ENCODE data around the gene ZCCHC7. TPM values are rescaled to one million over a fixed set of nuclear protein-coding genes. Genes with fewer than 3 reads are reported as not detected.

Gene ZCCHC7
- total and polyA plus RNA-seq, 10 of the 15 experiments (the other 5 are each of a cell fraction or from before 2014, with no cell fraction given) = 42.9 to 178 (median 53.3) TPM

DNA sequence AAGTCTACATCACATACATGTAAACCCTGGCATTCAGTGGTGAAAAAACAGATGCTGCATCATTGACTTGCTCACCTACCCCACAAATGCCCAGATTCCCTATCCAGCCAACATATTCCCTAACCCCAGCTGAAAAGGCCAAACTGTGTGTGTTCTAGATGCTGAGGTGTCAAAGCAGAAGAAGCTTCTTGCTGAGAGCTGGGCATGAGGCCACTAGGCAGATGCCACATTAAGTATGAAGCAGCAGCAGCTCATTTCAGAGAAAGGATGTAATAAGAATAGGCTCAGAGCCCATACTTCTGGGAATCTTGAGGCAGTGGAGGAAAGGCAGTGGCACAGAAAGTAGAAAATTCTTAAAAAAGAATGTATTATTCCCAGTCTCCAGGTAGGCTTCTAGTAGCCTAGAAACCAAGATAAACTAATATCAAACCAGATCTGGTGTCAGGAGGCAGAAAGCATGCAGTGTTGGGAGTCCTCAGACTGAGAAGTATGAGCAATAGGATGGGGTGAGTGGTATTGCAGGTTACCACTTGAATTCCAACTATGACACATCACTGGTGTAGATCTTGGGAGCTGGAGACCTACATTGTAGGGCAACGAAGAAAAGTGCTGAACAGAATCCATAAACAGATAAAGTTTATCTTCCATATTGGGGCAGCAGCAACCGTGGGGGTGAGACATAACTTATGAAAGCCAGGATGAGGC, 230.3 kb downstream of the ZCCHC7 start (continued):
- TF ChIP-seq, protein P1, sequence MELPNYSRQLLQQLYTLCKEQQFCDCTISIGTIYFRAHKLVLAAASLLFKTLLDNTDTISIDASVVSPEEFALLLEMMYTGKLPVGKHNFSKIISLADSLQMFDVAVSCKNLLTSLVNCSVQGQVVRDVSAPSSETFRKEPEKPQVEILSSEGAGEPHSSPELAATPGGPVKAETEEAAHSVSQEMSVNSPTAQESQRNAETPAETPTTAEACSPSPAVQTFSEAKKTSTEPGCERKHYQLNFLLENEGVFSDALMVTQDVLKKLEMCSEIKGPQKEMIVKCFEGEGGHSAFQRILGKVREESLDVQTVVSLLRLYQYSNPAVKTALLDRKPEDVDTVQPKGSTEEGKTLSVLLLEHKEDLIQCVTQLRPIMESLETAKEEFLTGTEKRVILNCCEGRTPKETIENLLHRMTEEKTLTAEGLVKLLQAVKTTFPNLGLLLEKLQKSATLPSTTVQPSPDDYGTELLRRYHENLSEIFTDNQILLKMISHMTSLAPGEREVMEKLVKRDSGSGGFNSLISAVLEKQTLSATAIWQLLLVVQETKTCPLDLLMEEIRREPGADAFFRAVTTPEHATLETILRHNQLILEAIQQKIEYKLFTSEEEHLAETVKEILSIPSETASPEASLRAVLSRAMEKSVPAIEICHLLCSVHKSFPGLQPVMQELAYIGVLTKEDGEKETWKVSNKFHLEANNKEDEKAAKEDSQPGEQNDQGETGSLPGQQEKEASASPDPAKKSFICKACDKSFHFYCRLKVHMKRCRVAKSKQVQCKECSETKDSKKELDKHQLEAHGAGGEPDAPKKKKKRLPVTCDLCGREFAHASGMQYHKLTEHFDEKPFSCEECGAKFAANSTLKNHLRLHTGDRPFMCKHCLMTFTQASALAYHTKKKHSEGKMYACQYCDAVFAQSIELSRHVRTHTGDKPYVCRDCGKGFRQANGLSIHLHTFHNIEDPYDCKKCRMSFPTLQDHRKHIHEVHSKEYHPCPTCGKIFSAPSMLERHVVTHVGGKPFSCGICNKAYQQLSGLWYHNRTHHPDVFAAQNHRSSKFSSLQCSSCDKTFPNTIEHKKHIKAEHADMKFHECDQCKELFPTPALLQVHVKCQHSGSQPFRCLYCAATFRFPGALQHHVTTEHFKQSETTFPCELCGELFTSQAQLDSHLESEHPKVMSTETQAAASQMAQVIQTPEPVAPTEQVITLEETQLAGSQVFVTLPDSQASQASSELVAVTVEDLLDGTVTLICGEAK (IDR thresholded peaks at IDR 0.05; ENCODE audit: borderline replicate concordance) = no peak
- TF ChIP-seq, protein P2, sequence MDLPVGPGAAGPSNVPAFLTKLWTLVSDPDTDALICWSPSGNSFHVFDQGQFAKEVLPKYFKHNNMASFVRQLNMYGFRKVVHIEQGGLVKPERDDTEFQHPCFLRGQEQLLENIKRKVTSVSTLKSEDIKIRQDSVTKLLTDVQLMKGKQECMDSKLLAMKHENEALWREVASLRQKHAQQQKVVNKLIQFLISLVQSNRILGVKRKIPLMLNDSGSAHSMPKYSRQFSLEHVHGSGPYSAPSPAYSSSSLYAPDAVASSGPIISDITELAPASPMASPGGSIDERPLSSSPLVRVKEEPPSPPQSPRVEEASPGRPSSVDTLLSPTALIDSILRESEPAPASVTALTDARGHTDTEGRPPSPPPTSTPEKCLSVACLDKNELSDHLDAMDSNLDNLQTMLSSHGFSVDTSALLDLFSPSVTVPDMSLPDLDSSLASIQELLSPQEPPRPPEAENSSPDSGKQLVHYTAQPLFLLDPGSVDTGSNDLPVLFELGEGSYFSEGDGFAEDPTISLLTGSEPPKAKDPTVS (IDR thresholded peaks at IDR 0.05; ENCODE audit: low read depth, low read length) = no peak
- no peak for TF ChIP-seq KDM1A (IDR thresholded peaks at IDR 0.05; ENCODE audit: borderline replicate concordance)
- no peak for TF ChIP-seq CEBPB (IDR thresholded peaks at IDR 0.05; ENCODE audit: borderline replicate concordance in 1 of 2, low read depth in 2 of 2, low read length in 2 of 2)
- no peak for TF ChIP-seq CHD1 (IDR thresholded peaks at IDR 0.05; ENCODE audit: low read depth, low read length)
- no peak for TF ChIP-seq BCL11A (IDR thresholded peaks at IDR 0.05; ENCODE audit: low read depth, low read length)
- TF ChIP-seq SREBF1 (IDR thresholded peaks at IDR 0.05; ENCODE audit: low read length) = no peak
- TF ChIP-seq, protein P3, sequence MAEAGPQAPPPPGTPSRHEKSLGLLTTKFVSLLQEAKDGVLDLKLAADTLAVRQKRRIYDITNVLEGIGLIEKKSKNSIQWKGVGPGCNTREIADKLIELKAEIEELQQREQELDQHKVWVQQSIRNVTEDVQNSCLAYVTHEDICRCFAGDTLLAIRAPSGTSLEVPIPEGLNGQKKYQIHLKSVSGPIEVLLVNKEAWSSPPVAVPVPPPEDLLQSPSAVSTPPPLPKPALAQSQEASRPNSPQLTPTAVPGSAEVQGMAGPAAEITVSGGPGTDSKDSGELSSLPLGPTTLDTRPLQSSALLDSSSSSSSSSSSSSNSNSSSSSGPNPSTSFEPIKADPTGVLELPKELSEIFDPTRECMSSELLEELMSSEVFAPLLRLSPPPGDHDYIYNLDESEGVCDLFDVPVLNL (IDR thresholded peaks at IDR 0.05; ENCODE audit: low read depth, low read length) = no peak

All from GM12878 (cell line).